ENCODE results near the gene SPRED3. TPM values are rescaled to one million over a fixed set of nuclear protein-coding genes. Genes with fewer than 3 reads are reported as not detected.

SPRED3 gene
- total RNA-seq, 1 donor from 2014 or later, result 2.4 TPM

DNA sequence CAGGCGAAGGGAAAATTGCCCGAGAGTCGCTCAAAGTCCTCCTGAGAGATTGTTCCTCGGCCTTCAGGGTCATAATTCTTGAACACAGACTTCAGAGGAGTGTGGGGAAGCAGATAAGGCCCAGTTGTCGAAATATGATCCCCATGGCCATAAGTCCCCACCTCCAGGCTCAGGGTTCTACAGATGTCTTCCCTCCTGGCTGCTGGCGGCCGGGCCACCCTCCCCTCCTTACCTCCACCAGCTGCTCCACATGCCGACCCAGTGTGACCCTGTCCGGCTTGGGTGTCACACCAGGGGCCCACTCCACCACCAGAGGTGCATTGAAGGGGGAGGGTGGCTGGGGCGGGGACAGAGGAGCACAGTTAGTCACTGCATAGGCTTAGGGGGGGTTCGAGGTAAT, 24.5 kb downstream of the SPRED3 start:
- ChIA-PET CTCF (interaction anchor here (1.2 kb wide), 1 partner anchor 10 kb away, joined by 4 read pairs; the partner anchor contains the start of gene FAM98C), POLR2A (no interaction called here)
- Mint-ChIP-seq H3K9me3 (no peaks in the 10 kb centered on the region), H3K27me3 (no peaks in the 10 kb centered on the region), H3K36me3 (ENCODE audit: low read depth) (peaks cover 10% of the 10 kb centered on the region), H3K4me3 (no peak overlapping the region), H3K27ac (no peak overlapping the region), H3K4me1 (peaks cover 14% of the 10 kb centered on the region)
- no peak for TF ChIP-seq CTCF (IDR thresholded peaks at IDR 0.05)
- ATAC-seq (ENCODE audit: low read depth) (no peak), DNase-seq (no peak)
- intact Hi-C loops (cut with micrococcal nuclease), result no loop called here

GRCh38 chr19:38413416-38413815, 24.9 kb downstream of the SPRED3 start:
- intact Hi-C loops (cut with micrococcal nuclease), result no loop called here
- CTCF ChIA-PET, result interaction anchor here (1.2 to 1.4 kb wide), 2 partner anchors 11 to 39 kb away, joined by 3 to 4 read pairs; partner anchors contain the start of genes FAM98C and PSMD8
- POLR2A ChIA-PET, result no interaction called here
- no peaks in the 10 kb centered on the region for H3K9me3 Mint-ChIP-seq
- no peaks in the 10 kb centered on the region for H3K27me3 Mint-ChIP-seq
- H3K27ac Mint-ChIP-seq, result no peak overlapping the region
- peaks cover 8% of the 10 kb centered on the region for H3K36me3 Mint-ChIP-seq (ENCODE audit: low read depth)
- ATAC-seq (ENCODE audit: low read depth), result no peak
- no peak for DNase-seq
- no peak overlapping the region for H3K4me3 Mint-ChIP-seq
- TF ChIP-seq CTCF (IDR thresholded peaks at IDR 0.05), result no peak
- H3K4me1 Mint-ChIP-seq, result peaks cover 19% of the 10 kb centered on the region

GRCh38 chr19:38417146-38417543, 28.6 kb downstream of the SPRED3 start:
- no peaks in the 10 kb centered on the region for H3K9me3 Mint-ChIP-seq
- peak overlapping the region; percentile 78 for H3K27ac Mint-ChIP-seq
- H3K27me3 Mint-ChIP-seq, result no peaks in the 10 kb centered on the region
- intact Hi-C loops (cut with micrococcal nuclease), result loop anchor here (1.0 to 5.0 kb wide), 3 partner anchors 9 to 90 kb away; partner anchors contain the start of genes FAM98C and RASGRP4
- ChIA-PET POLR2A (interaction anchor here (0.8 to 1.4 kb wide), 3 partner anchors 9 to 22 kb away, joined by 3 to 5 read pairs (median 3); partner anchors contain the start of gene RASGRP4), CTCF (no interaction called here)
- ATAC-seq (ENCODE audit: low read depth), result no peak
- no peak for DNase-seq
- TF ChIP-seq CTCF (IDR thresholded peaks at IDR 0.05), result no peak
- peak overlapping the region; percentile 84 for H3K4me3 Mint-ChIP-seq
- peaks cover 26% of the 10 kb centered on the region for H3K4me1 Mint-ChIP-seq
- H3K36me3 Mint-ChIP-seq (ENCODE audit: low read depth), result no peaks in the 10 kb centered on the region

DNA sequence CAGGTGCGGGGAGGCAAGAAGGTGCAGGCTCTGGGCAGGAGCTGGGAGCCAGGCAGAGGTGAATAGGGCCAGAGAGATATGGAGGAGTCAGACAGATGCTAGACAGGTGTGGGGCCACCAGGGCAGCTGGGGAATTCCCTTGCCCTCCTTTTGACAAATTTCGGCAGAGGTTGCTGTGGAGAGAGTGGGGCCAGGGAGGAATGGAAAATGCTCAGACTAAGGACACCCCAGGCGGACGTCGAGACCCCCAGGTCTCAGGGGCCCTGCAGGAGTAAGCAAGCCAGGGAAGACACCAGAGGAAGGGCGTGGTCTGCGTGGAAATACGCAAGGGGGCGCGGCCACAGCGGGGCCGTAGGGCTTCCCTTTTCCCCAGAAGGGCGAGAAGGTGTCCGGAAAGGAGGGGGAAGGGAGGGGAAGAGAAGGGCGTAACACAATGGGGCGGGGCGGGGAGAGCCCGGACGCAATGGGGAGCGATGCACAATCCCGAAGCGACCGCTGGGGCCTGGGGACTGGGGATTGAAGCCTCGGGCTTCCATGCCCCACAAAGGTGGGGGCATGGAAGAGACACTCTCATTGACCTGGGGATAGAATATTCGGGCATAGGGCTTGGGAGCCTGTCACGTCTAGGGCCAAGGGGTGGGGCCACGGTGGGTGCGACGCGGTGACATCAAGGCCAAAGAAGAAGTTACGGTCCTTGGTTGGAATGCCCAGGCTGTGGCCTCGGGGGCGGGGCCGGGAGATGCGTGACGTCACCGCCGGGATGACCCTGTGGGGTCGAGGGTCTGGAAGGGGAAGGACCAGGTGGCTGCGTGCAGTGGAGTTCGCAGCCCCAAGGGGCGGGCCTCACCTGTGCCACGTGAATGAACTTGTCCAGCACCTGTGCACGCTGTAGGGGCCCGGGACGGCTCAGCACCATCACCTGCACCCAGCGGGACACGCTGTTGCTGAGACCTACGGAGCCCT, 29.3 kb downstream of the SPRED3 start:
- intact Hi-C loops (cut with micrococcal nuclease), result loop anchor here (1.0 to 5.0 kb wide), 3 partner anchors 8 to 89 kb away; partner anchors contain the start of genes FAM98C and RASGRP4
- ChIA-PET POLR2A (interaction anchor here (0.8 to 1.1 kb wide), 2 partner anchors 8 to 11 kb away, joined by 3 to 5 read pairs; partner anchors contain the start of gene RASGRP4), CTCF (no interaction called here)
- no peaks in the 10 kb centered on the region for H3K9me3 Mint-ChIP-seq
- no peaks in the 10 kb centered on the region for H3K27me3 Mint-ChIP-seq
- no peak for TF ChIP-seq CTCF (IDR thresholded peaks at IDR 0.05)
- no peaks in the 10 kb centered on the region for H3K36me3 Mint-ChIP-seq (ENCODE audit: low read depth)
- H3K4me3 Mint-ChIP-seq, result peak overlapping the region; percentile 84
- peak; percentile 88 for ATAC-seq (ENCODE audit: low read depth)
- peak overlapping the region; percentile 78 for H3K27ac Mint-ChIP-seq
- peaks cover 26% of the 10 kb centered on the region for H3K4me1 Mint-ChIP-seq
- peak; percentile 57 for DNase-seq

DNA sequence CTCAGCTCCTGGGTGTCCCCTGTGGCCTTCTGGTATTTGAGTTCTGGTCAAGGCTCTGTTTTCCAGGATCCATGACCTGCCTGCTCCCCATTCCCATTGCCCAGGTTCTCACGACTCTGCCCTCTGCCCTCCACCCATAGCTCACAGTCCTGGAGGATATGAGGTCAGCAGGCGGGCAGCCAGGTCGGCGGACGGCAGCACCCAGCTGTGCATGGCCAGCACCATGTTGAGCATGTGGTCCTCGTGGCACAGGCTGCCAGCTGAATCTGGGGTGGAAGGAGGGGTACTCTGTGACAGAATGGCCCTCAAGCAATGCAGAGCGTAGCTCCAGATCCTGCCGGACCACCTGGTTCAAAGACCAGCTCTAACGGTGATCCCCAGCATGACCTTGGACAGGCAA, 32.4 kb downstream of the SPRED3 start:
- intact Hi-C loops (cut with micrococcal nuclease), result no loop called here
- H3K27ac Mint-ChIP-seq, result no peak overlapping the region
- no peak overlapping the region for H3K4me3 Mint-ChIP-seq
- H3K27me3 Mint-ChIP-seq, result no peaks in the 10 kb centered on the region
- ChIA-PET POLR2A (interaction anchor here (0.5 to 1.7 kb wide), 2 partner anchors 18 to 221 kb away, joined by 4 to 5 read pairs; partner anchors contain the start of gene FAM98C), CTCF (no interaction called here)
- H3K4me1 Mint-ChIP-seq, result peaks cover 33% of the 10 kb centered on the region
- DNase-seq (no peak), ATAC-seq (ENCODE audit: low read depth) (no peak)
- H3K36me3 Mint-ChIP-seq (ENCODE audit: low read depth), result no peaks in the 10 kb centered on the region
- no peak for TF ChIP-seq CTCF (IDR thresholded peaks at IDR 0.05)
- no peaks in the 10 kb centered on the region for H3K9me3 Mint-ChIP-seq
